ES-I3 (cell line): Measurements from ENCODE around the gene C9orf78.
A peak's percentile ranks its signal among the peaks of the same experiment; 100 is the strongest.

Experiments
- H3K36me3 ChIP-seq: 2 replicates; pipeline ENCODE4 v1.6.1; 2013; ENCODE audit warnings: mild to moderate bottlenecking, low read length, control low read depth, moderate library complexity; ENCODE audit not compliant: insufficient read depth
- H3K4me1 ChIP-seq: 2 replicates; pipeline ENCODE4 v1.6.1; 2013; ENCODE audit warnings: mild to moderate bottlenecking, control low read depth, low read length; ENCODE audit not compliant: insufficient read depth
- H3K9ac ChIP-seq: 2 replicates; pipeline ENCODE4 v1.6.1; 2013; ENCODE audit warnings: low read depth, mild to moderate bottlenecking, low read length, moderate library complexity
- H3K9me3 ChIP-seq: 2 replicates; pipeline ENCODE4 v1.6.1; 2013; ENCODE audit warnings: mild to moderate bottlenecking, low read length, moderate library complexity; ENCODE audit not compliant: control insufficient read depth, insufficient read depth

C9orf78 gene

GRCh38 chr9:129839324-129840023 lies 4.4 kb upstream of the C9orf78 start:
- no peaks in the 10 kb centered on the region for H3K36me3 ChIP-seq
- peaks cover 18% of the 10 kb centered on the region; the same call in 1 of the 2 replicates for H3K4me1 ChIP-seq
- no peaks in the 10 kb centered on the region for H3K9me3 ChIP-seq
- H3K9ac ChIP-seq, result no peak overlapping the region

- no peak overlapping the region for H3K9ac ChIP-seq
- no peaks in the 10 kb centered on the region for H3K36me3 ChIP-seq
- H3K4me1 ChIP-seq, result peaks cover 18% of the 10 kb centered on the region; the same call in 1 of the 2 replicates
- no peaks in the 10 kb centered on the region for H3K9me3 ChIP-seq
Observed at GRCh38 chr9:129838707-129839259, 3.7 kb upstream of the C9orf78 start.

- Histone ChIP-seq H3K9ac (peak overlapping the region; percentile 86), H3K4me1 (peaks cover 16% of the 10 kb centered on the region; the same call in 1 of the 2 replicates), H3K9me3 (no peaks in the 10 kb centered on the region), H3K36me3 (no peaks in the 10 kb centered on the region)
Observed at GRCh38 chr9:129836311-129837007, 1.4 kb upstream of the C9orf78 start.

GRCh38 chr9:129835860-129836223 lies 767 bp upstream of the C9orf78 start:
- Histone ChIP-seq H3K9ac (peak overlapping the region; percentile 86), H3K9me3 (no peaks in the 10 kb centered on the region), H3K4me1 (peaks cover 12% of the 10 kb centered on the region; the same call in 1 of the 2 replicates), H3K36me3 (no peaks in the 10 kb centered on the region)

GRCh38 chr9:129834489-129835127 lies 467 bp downstream of the C9orf78 start:
- Histone ChIP-seq H3K4me1 (peaks cover 12% of the 10 kb centered on the region; the same call in 1 of the 2 replicates), H3K9me3 (no peaks in the 10 kb centered on the region), H3K9ac (peak overlapping the region; percentile 86), H3K36me3 (peaks cover 7% of the 10 kb centered on the region)

DNA sequence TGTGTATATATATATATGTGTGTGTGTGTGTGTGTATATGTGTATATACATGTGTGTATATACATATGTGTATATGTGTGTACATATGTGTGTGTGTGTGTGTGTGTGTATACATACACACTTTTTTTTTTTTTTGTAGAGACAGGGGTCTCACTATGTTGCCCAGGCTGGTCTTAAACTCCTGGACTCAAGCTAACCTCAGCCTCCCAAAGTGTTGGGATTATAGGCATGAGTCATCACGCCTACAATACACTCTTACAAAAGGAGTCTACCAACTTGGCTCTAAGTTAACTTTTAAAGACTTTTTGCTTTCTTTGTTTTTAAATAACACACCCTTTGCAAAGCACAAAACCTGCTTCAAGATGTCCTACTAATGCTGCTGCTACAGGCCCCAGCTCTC lies 2.1 kb downstream of the C9orf78 start:
- Histone ChIP-seq H3K9ac (no peak overlapping the region), H3K36me3 (peaks cover 13% of the 10 kb centered on the region), H3K9me3 (no peaks in the 10 kb centered on the region), H3K4me1 (0 out of 2 replicates have a peak, but pooled peaks cover 8% of the 10 kb centered on the region)

DNA sequence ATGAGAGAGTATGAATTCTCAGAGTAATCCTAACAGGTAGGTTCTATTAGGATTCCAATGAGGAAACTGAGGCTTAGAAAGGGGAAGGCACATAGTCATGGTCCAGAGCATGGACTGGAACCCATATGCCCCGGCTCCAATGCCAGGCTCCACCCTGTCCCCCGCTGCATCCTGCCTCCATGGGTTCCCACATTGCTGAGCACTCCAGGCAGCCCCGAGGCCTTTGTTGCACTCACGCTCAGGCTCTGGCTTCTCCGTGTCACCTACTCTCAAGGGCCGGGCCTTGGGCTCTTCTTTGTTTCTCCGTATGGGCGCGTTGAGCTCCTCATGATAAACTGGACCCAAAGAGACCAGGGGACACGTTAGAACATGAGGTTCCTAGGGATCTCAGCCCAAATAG lies 6.1 kb downstream of the C9orf78 start:
- Histone ChIP-seq H3K4me1 (no peaks in the 10 kb centered on the region), H3K9me3 (no peaks in the 10 kb centered on the region), H3K9ac (no peak overlapping the region), H3K36me3 (peaks cover 14% of the 10 kb centered on the region)

DNA sequence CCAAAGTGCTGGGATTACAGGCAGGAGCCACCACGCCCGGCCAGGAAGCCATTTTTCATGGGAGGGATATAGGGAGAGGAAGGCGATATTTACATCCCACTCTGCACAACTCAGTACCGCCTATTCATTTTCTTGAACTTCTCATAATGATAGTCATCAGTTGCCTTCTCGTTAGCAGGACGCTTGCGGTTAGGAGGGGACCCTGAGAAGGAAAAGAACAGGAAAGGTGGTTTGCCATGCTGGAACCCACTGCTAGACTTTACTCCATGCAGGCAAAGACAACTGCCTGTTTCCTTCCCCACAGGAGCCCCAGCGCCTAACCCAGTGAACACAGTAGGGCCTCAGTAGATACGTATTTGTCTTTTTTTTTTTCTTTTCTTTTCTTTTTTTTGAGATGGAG lies 7.0 kb downstream of the C9orf78 start:
- Histone ChIP-seq H3K4me1 (no peaks in the 10 kb centered on the region), H3K36me3 (peaks cover 14% of the 10 kb centered on the region), H3K9ac (no peak overlapping the region), H3K9me3 (no peaks in the 10 kb centered on the region)

- Histone ChIP-seq H3K9me3 (no peaks in the 10 kb centered on the region), H3K36me3 (peaks cover 19% of the 10 kb centered on the region), H3K4me1 (no peaks in the 10 kb centered on the region), H3K9ac (no peak overlapping the region)
Observed at GRCh38 chr9:129826759-129827158, 8.3 kb downstream of the C9orf78 start.

- Histone ChIP-seq H3K36me3 (peaks cover 19% of the 10 kb centered on the region), H3K9me3 (no peaks in the 10 kb centered on the region), H3K9ac (no peak overlapping the region), H3K4me1 (no peaks in the 10 kb centered on the region)
Observed at GRCh38 chr9:129826344-129826743, 8.7 kb downstream of the C9orf78 start.

GRCh38 chr9:129823935-129824601 lies 11.0 kb downstream of the C9orf78 start, which contains the start of gene TOR1A:
TOR1A (minus strand) TSS chr9:129824136; CDS start chr9:129824085, 51 bp downstream.
- H3K9ac ChIP-seq, result peak within 1 kb of the TSS; percentile 75
- no peaks in the 10 kb centered on the region for H3K9me3 ChIP-seq
- H3K4me1 ChIP-seq, result no peaks in the 10 kb centered on the region
- peaks cover 8% of the 10 kb centered on the region for H3K36me3 ChIP-seq

GRCh38 chr9:129823542-129823934 lies 11.5 kb downstream of the C9orf78 start:
- H3K4me1 ChIP-seq, result no peaks in the 10 kb centered on the region
- no peaks in the 10 kb centered on the region for H3K9me3 ChIP-seq
- peaks cover 13% of the 10 kb centered on the region for H3K36me3 ChIP-seq
- peak overlapping the region; percentile 75 for H3K9ac ChIP-seq

- peak overlapping the region; percentile 55 for H3K9ac ChIP-seq
- H3K36me3 ChIP-seq, result peaks cover 16% of the 10 kb centered on the region
- no peaks in the 10 kb centered on the region for H3K4me1 ChIP-seq
- no peaks in the 10 kb centered on the region for H3K9me3 ChIP-seq
Observed at GRCh38 chr9:129822898-129823541, 12.1 kb downstream of the C9orf78 start.
